WTC11 (cell line): ENCODE results near the gene KRT7. TPM values are rescaled to one million over a fixed set of nuclear protein-coding genes. Genes with fewer than 3 reads are reported as not detected.

Experiments used
- ATAC-seq: fragments of 200-7000 bp; cut with Tn5 transposase; 2 replicates; pipeline ENCODE4 v1.10.0; 2021; ENCODE audit warnings: mild to moderate bottlenecking, moderate library complexity
- CTCF ChIA-PET: fragments of 300-600 bp; sonication (Branson Sonifier 250); formaldehyde crosslinking; loops from one replicate; lab custom pipeline; 2021; ENCODE audit warnings: antibody characterized with exemption; lab: Charles Lee
- POLR2A ChIA-PET: fragments of 350-600 bp; sonication (Branson Sonifier 250); formaldehyde crosslinking; loops from one replicate; lab custom pipeline; 2021; ENCODE audit warnings: antibody characterized with exemption; lab: Charles Lee
- DNase-seq: peaks from one replicate; pipeline ENCODE4 v3.0.0; 2021; ENCODE audit warnings: low spot score
- H3K27ac Mint-ChIP-seq: 2 replicates; pipeline ENCODE4 v1.8.0; 2021; ENCODE audit warnings: mixed read lengths
- H3K27me3 Mint-ChIP-seq: 2 replicates; pipeline ENCODE4 v1.8.0; 2021; ENCODE audit warnings: low read depth, mild to moderate bottlenecking, moderate library complexity, mixed read lengths
- H3K36me3 Mint-ChIP-seq: 2 replicates; pipeline ENCODE4 v1.8.0; 2021; ENCODE audit warnings: mixed read lengths
- H3K4me1 Mint-ChIP-seq: 2 replicates; pipeline ENCODE4 v1.8.0; 2022; ENCODE audit warnings: mixed read lengths
- H3K4me3 Mint-ChIP-seq: 2 replicates; pipeline ENCODE4 v1.8.0; 2021; ENCODE audit warnings: mild to moderate bottlenecking, moderate library complexity, mixed read lengths
- H3K9me3 Mint-ChIP-seq: 2 replicates; pipeline ENCODE4 v1.8.0; 2021; ENCODE audit warnings: mixed read lengths
- ATF1 ChIP-seq: sonication (generic); formaldehyde crosslinking; IDR thresholded peaks from 2 replicates; pipeline ENCODE4 v1.8.1; 2023; ENCODE audit warnings: mild to moderate bottlenecking, moderate library complexity, missing genetic modification reagents
- CREB1 ChIP-seq: sonication (generic); formaldehyde crosslinking; IDR thresholded peaks from 2 replicates; pipeline ENCODE4 v1.8.0; 2023; ENCODE audit warnings: mild to moderate bottlenecking, missing genetic modification reagents
- EMX1 ChIP-seq: fragments of 250-450 bp; sonication (Bioruptor Pico); IDR thresholded peaks from 2 replicates; pipeline ENCODE4 v1.8.0; 2021; ENCODE audit warnings: mild to moderate bottlenecking
- GTF2I ChIP-seq: fragments of 250-450 bp; sonication (Bioruptor Pico); conservative IDR thresholded peaks from 2 replicates; pipeline ENCODE4 v1.4.0; 2021; ENCODE audit warnings: mild to moderate bottlenecking
- MLX ChIP-seq: sonication (generic); formaldehyde crosslinking; IDR thresholded peaks from 2 replicates; pipeline ENCODE4 v1.8.1; 2023; ENCODE audit warnings: mild to moderate bottlenecking, missing genetic modification reagents, moderate library complexity
- SP1 ChIP-seq: sonication (generic); formaldehyde crosslinking; conservative IDR thresholded peaks from 2 replicates; pipeline ENCODE4 v1.8.1; 2022; ENCODE audit warnings: missing genetic modification reagents
- TCF7 ChIP-seq: sonication (generic); formaldehyde crosslinking; IDR thresholded peaks from 2 replicates; pipeline ENCODE4 v1.8.0; 2022; ENCODE audit warnings: mild to moderate bottlenecking, low read depth, missing genetic modification reagents, moderate library complexity
- USF1 ChIP-seq: sonication (generic); formaldehyde crosslinking; IDR thresholded peaks from 2 replicates; pipeline ENCODE4 v1.8.0; 2022; ENCODE audit warnings: mild to moderate bottlenecking, missing genetic modification reagents
- ZBTB21 ChIP-seq: sonication (generic); formaldehyde crosslinking; IDR thresholded peaks from 2 replicates; pipeline ENCODE4 v1.8.1; 2023; ENCODE audit warnings: mild to moderate bottlenecking, missing genetic modification reagents, borderline replicate concordance
- ZNF138 ChIP-seq: sonication (generic); formaldehyde crosslinking; conservative IDR thresholded peaks from 2 replicates; pipeline ENCODE4 v1.8.1; 2022; ENCODE audit warnings: mild to moderate bottlenecking, moderate library complexity, missing genetic modification reagents
- total RNA-seq: library from RNA; stranded (reverse); gene quantifications from 3 replicates; pipeline ENCODE4 v1.2.3, GENCODE V29; 2021
- TF ChIP-seq, protein P1 (sequence below): fragments of 250-450 bp; sonication (Bioruptor Pico); IDR thresholded peaks from 2 replicates; pipeline ENCODE4 v1.9.0; 2021; ENCODE audit warnings: mild to moderate bottlenecking, borderline replicate concordance
- TF ChIP-seq, protein P2 (sequence below): sonication (generic); formaldehyde crosslinking; IDR thresholded peaks from 2 replicates; pipeline ENCODE4 v1.8.0; 2022; ENCODE audit warnings: missing genetic modification reagents
- TF ChIP-seq, protein P3 (sequence below): sonication (generic); formaldehyde crosslinking; IDR thresholded peaks from 2 replicates; pipeline ENCODE4 v1.8.0; 2022; ENCODE audit warnings: mild to moderate bottlenecking, missing genetic modification reagents
- TF ChIP-seq, protein P4 (sequence below): sonication (generic); formaldehyde crosslinking; IDR thresholded peaks from 2 replicates; pipeline ENCODE4 v1.8.1; 2023; ENCODE audit warnings: mild to moderate bottlenecking, missing genetic modification reagents, moderate library complexity
- TF ChIP-seq, protein P5 (sequence below): fragments of 250-450 bp; sonication (Bioruptor Pico); IDR thresholded peaks from 2 replicates; pipeline ENCODE4 v2.1.2; 2022; ENCODE audit warnings: mild to moderate bottlenecking, moderate library complexity

KRT7 gene
- total RNA-seq, 1 experiment from 2014 or later: 10.6 TPM

GRCh38 chr12:52259657-52260243, 26.7 kb downstream of the KRT7 start (continued):
- TF ChIP-seq, protein P1, sequence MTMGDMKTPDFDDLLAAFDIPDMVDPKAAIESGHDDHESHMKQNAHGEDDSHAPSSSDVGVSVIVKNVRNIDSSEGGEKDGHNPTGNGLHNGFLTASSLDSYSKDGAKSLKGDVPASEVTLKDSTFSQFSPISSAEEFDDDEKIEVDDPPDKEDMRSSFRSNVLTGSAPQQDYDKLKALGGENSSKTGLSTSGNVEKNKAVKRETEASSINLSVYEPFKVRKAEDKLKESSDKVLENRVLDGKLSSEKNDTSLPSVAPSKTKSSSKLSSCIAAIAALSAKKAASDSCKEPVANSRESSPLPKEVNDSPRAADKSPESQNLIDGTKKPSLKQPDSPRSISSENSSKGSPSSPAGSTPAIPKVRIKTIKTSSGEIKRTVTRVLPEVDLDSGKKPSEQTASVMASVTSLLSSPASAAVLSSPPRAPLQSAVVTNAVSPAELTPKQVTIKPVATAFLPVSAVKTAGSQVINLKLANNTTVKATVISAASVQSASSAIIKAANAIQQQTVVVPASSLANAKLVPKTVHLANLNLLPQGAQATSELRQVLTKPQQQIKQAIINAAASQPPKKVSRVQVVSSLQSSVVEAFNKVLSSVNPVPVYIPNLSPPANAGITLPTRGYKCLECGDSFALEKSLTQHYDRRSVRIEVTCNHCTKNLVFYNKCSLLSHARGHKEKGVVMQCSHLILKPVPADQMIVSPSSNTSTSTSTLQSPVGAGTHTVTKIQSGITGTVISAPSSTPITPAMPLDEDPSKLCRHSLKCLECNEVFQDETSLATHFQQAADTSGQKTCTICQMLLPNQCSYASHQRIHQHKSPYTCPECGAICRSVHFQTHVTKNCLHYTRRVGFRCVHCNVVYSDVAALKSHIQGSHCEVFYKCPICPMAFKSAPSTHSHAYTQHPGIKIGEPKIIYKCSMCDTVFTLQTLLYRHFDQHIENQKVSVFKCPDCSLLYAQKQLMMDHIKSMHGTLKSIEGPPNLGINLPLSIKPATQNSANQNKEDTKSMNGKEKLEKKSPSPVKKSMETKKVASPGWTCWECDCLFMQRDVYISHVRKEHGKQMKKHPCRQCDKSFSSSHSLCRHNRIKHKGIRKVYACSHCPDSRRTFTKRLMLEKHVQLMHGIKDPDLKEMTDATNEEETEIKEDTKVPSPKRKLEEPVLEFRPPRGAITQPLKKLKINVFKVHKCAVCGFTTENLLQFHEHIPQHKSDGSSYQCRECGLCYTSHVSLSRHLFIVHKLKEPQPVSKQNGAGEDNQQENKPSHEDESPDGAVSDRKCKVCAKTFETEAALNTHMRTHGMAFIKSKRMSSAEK (CRISPR knock-in tag): no peak
- TF ChIP-seq, protein P2, sequence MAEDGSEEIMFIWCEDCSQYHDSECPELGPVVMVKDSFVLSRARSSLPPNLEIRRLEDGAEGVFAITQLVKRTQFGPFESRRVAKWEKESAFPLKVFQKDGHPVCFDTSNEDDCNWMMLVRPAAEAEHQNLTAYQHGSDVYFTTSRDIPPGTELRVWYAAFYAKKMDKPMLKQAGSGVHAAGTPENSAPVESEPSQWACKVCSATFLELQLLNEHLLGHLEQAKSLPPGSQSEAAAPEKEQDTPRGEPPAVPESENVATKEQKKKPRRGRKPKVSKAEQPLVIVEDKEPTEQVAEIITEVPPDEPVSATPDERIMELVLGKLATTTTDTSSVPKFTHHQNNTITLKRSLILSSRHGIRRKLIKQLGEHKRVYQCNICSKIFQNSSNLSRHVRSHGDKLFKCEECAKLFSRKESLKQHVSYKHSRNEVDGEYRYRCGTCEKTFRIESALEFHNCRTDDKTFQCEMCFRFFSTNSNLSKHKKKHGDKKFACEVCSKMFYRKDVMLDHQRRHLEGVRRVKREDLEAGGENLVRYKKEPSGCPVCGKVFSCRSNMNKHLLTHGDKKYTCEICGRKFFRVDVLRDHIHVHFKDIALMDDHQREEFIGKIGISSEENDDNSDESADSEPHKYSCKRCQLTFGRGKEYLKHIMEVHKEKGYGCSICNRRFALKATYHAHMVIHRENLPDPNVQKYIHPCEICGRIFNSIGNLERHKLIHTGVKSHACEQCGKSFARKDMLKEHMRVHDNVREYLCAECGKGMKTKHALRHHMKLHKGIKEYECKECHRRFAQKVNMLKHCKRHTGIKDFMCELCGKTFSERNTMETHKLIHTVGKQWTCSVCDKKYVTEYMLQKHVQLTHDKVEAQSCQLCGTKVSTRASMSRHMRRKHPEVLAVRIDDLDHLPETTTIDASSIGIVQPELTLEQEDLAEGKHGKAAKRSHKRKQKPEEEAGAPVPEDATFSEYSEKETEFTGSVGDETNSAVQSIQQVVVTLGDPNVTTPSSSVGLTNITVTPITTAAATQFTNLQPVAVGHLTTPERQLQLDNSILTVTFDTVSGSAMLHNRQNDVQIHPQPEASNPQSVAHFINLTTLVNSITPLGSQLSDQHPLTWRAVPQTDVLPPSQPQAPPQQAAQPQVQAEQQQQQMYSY (CRISPR knock-in tag): no peak
- TF ChIP-seq USF1 (CRISPR knock-in tag): no peak
- TF ChIP-seq GTF2I (CRISPR knock-in tag): no peak
- no peak for TF ChIP-seq ZNF138 (CRISPR knock-in tag)
- no peak for TF ChIP-seq SP1 (CRISPR knock-in tag)
- no peak for TF ChIP-seq ZBTB21 (CRISPR knock-in tag)
- TF ChIP-seq TCF7: no peak

GRCh38 chr12:52260361-52261207, 27.5 kb downstream of the KRT7 start:
- ChIA-PET POLR2A (no interaction called here), CTCF (interaction anchor here (0.8 to 3.1 kb wide), 4 partner anchors 11 to 104 kb away, joined by 3 to 36 read pairs (median 7); no protein-coding TSS in a partner anchor)
- peaks cover 18% of the 10 kb centered on the region for H3K36me3 Mint-ChIP-seq
- peaks cover 56% of the 10 kb centered on the region for H3K27me3 Mint-ChIP-seq
- no peak for TF ChIP-seq CREB1 (CRISPR knock-in tag)
- TF ChIP-seq, protein P3, sequence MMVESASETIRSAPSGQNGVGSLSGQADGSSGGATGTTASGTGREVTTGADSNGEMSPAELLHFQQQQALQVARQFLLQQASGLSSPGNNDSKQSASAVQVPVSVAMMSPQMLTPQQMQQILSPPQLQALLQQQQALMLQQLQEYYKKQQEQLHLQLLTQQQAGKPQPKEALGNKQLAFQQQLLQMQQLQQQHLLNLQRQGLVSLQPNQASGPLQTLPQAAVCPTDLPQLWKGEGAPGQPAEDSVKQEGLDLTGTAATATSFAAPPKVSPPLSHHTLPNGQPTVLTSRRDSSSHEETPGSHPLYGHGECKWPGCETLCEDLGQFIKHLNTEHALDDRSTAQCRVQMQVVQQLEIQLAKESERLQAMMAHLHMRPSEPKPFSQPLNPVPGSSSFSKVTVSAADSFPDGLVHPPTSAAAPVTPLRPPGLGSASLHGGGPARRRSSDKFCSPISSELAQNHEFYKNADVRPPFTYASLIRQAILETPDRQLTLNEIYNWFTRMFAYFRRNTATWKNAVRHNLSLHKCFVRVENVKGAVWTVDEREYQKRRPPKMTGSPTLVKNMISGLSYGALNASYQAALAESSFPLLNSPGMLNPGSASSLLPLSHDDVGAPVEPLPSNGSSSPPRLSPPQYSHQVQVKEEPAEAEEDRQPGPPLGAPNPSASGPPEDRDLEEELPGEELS (CRISPR knock-in tag): no peak
- TF ChIP-seq, protein P4, sequence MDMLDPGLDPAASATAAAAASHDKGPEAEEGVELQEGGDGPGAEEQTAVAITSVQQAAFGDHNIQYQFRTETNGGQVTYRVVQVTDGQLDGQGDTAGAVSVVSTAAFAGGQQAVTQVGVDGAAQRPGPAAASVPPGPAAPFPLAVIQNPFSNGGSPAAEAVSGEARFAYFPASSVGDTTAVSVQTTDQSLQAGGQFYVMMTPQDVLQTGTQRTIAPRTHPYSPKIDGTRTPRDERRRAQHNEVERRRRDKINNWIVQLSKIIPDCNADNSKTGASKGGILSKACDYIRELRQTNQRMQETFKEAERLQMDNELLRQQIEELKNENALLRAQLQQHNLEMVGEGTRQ: no peak
- TF ChIP-seq, protein P5, sequence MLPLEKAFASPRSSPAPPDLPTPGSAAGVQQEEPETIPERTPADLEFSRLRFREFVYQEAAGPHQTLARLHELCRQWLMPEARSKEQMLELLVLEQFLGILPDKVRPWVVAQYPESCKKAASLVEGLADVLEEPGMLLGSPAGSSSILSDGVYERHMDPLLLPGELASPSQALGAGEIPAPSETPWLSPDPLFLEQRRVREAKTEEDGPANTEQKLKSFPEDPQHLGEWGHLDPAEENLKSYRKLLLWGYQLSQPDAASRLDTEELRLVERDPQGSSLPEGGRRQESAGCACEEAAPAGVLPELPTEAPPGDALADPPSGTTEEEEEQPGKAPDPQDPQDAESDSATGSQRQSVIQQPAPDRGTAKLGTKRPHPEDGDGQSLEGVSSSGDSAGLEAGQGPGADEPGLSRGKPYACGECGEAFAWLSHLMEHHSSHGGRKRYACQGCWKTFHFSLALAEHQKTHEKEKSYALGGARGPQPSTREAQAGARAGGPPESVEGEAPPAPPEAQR (CRISPR knock-in tag): no peak
- no peak for TF ChIP-seq ATF1
- TF ChIP-seq EMX1 (CRISPR knock-in tag): no peak
- TF ChIP-seq MLX (CRISPR knock-in tag): no peak
- TF ChIP-seq TCF7: no peak
- ATAC-seq: no peak
- no peak overlapping the region; the same call in 1 of the 2 replicates for H3K4me3 Mint-ChIP-seq
- no peak for DNase-seq
- no peak overlapping the region for H3K27ac Mint-ChIP-seq
- peaks cover 37% of the 10 kb centered on the region for H3K9me3 Mint-ChIP-seq
- H3K4me1 Mint-ChIP-seq: peaks cover 9% of the 10 kb centered on the region
